GM19397 (cell line): ENCODE data around the gene ADAM10.

Experiments used
- ATAC-seq: cut with Tn5 transposase; IDR thresholded peaks from one replicate; pipeline ENCODE4 v1.9.1; 2021; ENCODE audit warnings: mild to moderate bottlenecking, moderate library complexity; ENCODE audit not compliant: unreplicated experiment

The ADAM10 gene

DNA sequence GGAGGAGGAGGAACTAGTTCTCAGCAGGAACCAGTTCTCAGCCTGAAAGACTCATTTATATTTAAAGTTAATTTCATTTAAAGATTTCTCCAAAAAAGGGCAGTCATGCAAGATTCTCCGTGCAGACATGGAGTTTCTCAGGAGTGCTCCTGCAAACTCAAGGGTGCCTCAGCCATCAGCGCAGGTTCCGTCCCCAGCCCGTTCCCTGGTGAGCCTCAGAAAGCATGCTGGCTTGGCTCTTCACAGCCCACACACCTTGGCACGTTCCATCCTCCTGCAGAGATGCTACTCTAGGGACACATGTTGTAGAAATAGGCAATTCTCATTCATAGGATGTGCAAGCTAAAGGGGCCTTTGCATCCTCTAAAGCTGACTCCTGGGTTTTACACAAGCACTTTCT, 194.7 kb downstream of the ADAM10 start:
- ATAC-seq, result no peak

- ATAC-seq, result no peak
These were observed 196.1 kb downstream of the ADAM10 start for GRCh38 chr15:58553365-58553918.

DNA sequence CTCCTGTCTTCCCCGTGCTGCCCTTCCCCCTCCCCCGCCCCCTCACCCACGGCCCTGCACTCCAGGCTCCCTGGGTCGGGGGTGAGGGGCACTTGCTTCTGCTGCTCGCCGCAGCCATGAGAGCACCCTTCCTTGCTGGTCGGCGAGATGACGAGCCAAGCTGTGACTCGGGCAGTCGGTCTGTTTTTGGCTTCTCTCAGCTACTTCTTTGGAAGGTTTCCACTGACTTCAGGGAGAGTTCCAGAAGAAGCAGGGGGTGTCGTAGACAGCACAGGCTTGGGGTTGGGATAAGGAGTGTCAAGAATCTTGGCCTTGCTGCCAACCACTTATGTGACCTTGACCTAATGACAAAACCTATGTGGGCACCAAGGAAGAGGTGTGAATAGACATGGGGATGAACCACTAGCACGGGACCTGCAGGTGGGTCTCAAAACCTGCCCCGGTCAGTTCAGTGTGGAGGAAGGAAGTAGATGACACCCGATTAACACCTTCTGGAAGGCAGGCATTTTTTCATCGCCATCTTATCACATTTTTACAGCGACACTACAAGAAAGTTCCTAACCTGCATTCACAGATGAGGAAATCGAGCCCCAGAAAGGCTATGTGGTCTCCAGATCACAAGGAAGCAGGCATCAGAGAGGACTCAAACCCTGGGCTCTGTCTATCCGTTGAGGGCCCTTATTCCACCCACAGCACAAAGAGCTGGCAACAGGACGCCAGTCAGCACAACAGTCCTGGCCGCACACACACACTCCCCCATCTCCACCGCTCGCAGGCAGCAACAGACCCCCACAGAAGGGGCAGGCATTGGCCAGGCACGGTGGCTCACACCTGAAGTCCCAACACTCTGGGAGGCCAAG, 196.8 kb downstream of the ADAM10 start:
- no peak for ATAC-seq

- ATAC-seq, result no peak
These were observed 197.6 kb downstream of the ADAM10 start for GRCh38 chr15:58551764-58552504.

GRCh38 chr15:58551084-58551763, 198.3 kb downstream of the ADAM10 start:
- no peak for ATAC-seq

DNA sequence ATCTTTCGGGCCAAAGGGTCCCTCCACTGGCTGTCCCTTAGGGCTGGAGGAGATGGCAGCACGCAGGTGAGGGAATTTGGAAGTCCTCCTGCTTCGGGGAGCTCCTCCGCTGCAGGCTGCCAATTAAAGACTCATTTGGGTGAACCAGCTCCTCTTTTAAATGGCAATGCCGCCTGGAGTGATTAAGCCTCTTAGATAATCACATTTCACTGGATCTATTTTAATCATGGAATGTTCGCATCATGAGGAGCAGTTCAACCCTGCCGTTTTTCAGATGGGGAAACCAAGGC, 199.8 kb downstream of the ADAM10 start:
- no peak for ATAC-seq

DNA sequence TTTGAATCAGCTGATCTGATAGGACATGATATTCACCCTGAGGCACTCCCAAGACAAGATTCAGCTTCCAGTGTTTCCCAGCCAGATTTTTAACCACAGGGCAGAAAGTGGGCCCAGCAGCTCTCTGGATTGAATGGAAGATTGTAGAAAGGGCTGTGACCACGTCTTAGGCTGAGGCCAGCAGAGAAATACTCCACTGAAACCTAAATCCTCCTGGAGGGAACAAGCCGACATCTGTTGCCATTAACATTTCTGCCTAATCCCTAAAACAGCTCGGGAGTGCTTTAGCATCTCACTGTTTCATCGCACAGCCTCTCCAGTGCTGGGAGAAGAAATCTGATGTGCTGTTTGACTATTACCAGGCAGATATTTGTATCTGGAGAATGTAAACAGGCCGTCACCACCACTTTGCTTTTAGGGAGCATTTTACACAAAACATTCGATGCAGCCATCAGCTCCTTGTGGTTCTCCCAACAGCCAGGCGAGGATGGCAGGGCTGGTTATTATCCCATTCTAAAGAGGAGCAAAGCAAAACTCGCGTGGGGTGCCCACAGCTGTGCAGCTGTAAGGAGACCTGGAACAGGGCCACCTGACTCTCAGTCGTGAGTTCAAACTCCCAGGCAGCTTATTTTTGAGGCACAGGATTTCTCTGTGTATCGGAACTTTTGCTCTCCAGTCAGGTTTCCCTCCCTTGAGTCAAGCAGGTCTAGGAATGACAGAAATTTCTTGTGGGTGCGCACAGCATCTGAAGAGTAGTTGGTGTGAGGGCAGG, 200.3 kb downstream of the ADAM10 start:
- ATAC-seq, result no peak

DNA sequence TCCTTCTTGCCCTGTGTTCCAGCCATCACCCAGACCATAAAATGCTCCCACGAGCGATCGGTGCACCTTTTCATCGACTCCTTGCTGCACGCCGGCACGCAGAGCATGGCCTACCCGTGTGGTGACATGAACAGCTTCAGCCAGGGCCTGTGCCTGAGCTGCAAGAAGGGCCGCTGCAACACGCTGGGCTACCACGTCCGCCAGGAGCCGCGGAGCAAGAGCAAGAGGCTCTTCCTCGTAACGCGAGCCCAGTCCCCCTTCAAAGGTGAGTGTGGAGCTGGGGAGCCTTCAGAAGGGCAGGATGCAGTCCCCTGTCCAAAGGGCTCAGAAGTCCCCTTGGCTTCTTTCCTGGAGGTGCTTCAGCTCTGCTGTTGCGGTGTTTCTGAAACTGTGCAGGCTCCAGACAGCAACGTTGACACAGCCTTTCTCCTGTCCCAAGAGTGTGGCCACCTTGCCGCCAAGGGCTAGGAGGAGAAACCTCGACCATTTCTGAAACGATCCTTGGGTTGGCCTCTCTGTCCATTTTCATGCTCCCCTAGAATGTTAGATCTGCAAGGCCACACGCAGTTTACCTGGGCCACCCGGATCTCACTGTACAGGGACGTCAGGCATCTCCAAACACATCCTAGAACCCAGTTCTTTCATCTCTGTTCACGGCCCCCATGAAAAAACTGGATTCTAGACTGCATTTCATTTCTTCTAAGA, 201.0 kb downstream of the ADAM10 start:
- ATAC-seq, result no peak

DNA sequence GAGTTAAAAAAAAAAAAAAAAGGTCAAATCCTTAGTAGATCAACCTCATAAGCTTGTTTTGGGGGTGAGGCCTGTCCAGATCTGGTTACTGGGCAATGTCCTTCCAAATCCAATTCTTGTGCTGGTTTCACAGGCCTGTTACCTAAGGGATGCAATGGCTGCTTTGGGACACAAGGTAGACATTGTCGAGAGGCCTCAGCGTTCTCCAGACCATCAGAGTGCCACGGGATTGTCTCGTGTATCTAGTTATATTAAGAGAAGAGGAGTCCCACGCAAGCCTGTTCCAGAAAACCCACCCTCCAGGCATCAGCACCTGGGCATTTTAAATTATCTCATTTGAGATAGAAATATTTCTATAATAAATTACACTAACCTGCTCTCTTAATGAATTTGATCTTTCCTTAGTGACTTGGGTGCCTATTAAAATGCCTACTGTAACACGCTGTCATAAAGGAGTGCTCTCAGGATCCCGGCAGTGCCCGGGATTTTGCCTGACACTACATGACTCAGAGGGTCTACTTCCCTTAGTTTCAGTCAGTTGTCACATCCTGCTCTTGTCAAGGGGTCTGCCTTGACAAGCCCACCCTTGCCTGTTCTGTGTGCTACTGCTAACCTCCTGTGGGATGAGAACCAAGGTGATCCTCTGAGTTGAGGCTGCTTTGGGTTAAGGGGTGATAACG, 201.7 kb downstream of the ADAM10 start:
- ATAC-seq, result no peak

GRCh38 chr15:58546635-58547627, 202.6 kb downstream of the ADAM10 start:
- ATAC-seq, result no peak

GRCh38 chr15:58546066-58546591, 203.4 kb downstream of the ADAM10 start:
- ATAC-seq, result no peak

- ATAC-seq, result no peak
These were observed 204.0 kb downstream of the ADAM10 start for GRCh38 chr15:58545307-58546065.

- ATAC-seq, result no peak
These were observed 204.8 kb downstream of the ADAM10 start for GRCh38 chr15:58544756-58545155.

GRCh38 chr15:58543664-58544335, 205.7 kb downstream of the ADAM10 start:
- no peak for ATAC-seq

- ATAC-seq, result no peak
These were observed 208.0 kb downstream of the ADAM10 start for GRCh38 chr15:58541410-58542087.

- ATAC-seq, result no peak
These were observed 210.0 kb downstream of the ADAM10 start for GRCh38 chr15:58539548-58539947.
